ENCODE measurements around the gene ACTN4.
A peak's percentile ranks its signal among the peaks of the same experiment; 100 is the strongest.
"Not testable (repeated sequence)": the region's sequence is repeated elsewhere in the genome, so short reads cannot be mapped to it uniquely, and the experiment has no call there.

Gene ACTN4

DNA sequence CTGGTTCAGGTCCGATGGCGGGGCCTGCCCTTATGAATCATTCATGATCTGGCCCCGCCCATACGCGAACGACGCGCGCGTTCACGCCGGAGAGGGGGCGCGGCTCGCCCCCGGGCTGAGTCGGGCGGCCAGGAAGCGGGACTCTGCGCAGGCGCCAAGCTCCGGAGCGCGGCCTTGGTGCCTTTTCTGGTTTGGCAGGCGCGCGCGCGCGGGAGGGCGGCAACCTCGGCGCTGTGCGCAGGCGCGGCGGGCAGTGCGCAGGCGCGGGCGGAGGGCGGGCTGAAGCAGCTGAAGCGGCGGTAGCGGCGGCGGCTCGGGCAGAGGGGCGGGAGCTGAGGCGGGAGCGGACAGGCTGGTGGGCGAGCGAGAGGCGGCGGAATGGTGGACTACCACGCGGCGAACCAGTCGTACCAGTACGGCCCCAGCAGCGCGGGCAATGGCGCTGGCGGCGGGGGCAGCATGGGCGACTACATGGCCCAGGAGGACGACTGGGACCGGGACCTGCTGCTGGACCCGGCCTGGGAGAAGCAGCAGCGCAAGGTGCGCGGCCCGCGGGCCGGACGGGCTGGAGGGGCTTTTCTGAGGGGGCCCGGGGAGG lies at the start of gene ACTN4:
ACTN4 (plus strand) TSS at position 282 of the 598 bp plus-strand sequence; CDS start at position 379, 97 bp downstream.
- FAIRE-seq: no peak

DNA sequence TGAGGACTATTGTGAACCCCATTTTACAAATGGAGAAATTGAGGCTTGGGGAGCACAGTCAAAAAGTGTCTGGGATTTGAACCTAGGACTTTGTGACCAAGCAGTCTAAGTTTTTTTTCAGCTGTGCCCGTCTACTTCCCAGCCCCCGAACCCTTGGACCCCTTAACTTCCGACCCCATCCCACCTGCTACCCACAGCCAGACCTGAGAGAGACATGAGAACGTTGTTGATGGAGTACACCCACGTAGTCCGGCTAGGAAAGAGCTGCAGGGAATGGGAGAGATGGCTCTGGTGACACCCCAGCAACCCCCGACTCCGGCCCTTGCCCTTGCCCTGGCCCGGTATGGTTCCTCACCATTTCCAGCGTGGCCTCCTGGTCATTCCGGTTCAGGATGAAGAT lies 47.7 kb upstream of the ACTN4 start:
- FAIRE-seq: no peak

DNA sequence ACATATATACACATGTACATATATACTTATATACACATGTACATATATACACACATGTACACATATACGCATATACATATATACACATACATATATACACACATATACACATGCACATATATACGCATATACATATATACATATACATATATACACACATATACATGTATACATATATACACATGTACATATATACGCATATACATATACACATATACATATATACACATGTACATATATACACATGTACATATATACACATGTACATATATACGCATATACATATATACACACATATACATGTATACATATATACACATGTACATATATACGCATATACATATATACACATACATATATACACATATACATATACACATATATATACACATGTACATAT lies 44.6 kb upstream of the ACTN4 start:
- peak; percentile 77 for FAIRE-seq

DNA sequence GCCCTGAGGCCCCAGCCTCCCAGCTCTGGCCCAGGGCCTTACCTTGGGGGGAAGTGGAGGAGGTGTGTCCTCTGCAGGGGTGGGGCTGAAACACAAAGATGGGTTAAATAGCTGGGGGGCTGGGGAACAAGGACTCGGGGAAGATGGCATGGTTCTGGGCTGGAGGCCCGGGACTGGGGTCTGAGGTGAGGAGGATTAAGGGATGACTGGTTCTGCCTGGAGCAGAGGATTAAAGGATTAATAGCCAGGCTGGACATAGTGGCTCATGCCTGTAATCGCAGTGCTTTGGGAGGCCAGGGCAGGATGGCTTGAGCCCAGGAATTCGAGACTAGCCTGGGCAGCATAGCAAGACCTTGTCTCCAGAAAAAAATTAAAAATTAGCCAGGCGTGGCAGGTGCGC lies 41.3 kb upstream of the ACTN4 start:
- no peak for FAIRE-seq

DNA sequence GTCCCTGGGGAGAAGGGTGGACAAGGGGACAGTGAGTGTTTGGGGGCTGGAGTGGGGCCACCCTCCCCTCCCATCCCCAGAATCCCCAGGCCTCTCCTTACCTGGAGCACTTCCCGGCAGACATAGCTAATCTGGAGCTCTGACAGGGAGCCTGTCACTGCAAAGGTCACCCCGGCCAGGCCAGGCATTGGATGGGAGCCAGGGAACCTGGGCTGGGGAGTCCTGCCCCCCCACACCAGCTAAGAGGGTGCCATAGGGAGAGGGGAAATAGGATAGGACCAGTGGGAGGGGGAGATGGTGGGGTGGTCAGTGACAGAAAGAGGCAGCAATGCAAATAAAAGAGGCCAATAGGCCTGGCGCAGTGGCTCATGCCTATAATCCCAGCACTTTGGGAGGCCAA lies 33.2 kb upstream of the ACTN4 start:
- FAIRE-seq: no peak

DNA sequence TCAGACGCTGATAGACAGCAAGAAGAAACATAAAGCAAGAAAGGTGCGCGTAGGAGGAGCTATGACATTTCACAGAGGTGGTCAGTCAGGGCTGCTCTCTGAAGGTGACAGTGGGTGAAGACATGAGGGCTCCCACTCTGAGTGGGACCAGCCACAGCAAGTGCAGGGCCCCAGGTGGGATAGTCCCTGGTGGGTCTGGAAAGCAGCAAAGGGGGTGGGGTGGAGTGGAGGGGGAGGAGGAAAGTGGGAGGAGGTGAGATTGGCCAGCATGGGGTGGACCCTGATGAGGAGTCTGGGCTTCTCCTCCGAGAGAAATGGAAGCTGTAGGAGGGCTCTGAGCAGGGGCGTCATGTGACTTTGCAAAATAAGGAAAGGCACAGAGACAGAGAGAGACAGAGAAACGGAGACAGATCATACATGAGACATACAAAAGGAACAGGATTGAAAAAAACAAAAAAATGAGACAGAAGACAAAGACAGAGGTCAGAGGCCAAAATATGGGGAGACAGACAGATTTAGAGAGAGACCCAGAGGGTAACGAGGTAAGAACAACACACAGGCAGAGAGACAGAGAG lies 32.4 kb upstream of the ACTN4 start:
- FAIRE-seq: no peak

DNA sequence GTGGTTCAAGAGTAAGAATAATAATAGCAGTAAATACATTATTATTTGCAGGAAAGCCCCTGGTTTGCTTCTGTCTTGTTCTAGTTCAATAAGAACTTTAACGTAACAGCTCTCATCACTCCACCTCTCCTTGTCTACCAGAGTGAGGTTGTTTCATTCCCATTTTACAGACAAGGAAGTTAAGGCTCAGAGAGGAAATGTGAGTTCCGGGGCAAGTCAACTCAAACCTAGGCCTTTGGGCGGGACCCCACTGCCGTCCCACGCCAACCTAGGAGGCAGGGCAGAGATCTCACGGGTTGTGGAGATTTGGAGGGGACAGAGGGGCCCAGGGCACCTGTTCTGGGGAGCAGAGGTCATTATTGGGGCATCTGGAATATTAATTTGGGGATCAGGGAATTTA lies 31.2 kb upstream of the ACTN4 start:
- no peak for FAIRE-seq

DNA sequence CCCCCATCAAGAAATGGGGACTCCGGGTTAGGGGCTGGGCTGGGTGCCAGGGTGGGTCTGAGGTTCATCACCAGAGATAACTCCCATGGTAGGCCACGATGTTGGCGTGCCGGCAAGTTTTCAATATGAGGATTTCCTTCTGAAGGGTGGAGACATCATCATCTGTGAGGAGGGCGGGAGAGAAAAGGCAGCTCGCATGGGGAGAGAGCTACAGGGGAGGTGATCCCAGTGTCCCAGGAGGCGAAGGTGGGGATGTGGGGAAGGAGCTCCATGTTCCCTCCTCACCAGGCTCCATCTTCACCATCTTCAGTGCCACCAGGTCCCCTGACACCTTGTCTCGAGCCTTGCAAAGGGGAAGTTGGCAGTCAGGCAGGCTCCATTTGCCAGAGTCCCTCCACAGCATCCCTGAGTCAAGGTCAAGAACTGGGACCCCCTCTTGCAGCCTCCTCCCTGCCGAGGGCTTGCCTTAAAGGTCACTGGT lies 30.1 kb upstream of the ACTN4 start:
- FAIRE-seq: no peak

DNA sequence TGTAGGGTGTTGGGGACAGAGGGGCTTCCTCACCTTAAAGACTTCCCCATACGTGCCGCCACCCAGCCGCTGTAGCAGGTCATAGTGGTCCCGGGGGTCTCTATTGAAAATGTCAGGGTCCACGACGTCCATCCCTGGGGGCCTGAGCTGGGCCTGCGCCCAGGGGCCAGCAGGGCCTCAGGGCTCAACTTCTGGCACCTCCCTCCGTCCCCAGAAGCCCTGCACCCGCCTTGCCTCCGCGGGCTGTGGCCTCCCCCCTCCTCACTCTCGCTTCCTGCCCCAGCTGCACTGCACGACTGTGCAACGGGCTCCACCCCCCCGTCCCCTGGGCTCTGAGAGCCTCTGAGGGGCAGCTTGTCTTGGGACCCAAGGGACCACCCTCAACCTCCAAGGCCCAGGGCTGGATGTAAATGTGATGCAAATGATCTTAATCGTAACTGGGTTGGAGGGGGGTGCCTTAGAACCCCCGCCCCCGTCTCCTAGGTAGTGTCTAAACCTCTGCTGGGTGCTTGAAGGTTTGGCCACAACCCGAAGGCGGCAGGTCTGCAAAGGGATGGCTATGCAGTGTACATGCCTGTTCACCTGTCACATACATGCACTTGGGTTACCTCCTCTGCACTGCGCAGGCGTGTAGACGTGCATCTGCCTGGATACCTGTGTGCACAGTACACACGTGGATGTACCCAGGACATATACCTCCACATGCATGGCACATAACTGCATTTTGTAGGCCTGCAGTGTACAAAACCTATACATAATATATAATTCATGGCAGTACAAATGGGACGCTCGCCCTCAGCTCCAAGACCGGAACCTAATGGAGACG lies 29.5 kb upstream of the ACTN4 start, which contains the start of gene MAP4K1:
MAP4K1 (minus strand) TSS at position 190 of the 826 bp plus-strand sequence; CDS start at position 132, 58 bp downstream.
- FAIRE-seq: no peak

DNA sequence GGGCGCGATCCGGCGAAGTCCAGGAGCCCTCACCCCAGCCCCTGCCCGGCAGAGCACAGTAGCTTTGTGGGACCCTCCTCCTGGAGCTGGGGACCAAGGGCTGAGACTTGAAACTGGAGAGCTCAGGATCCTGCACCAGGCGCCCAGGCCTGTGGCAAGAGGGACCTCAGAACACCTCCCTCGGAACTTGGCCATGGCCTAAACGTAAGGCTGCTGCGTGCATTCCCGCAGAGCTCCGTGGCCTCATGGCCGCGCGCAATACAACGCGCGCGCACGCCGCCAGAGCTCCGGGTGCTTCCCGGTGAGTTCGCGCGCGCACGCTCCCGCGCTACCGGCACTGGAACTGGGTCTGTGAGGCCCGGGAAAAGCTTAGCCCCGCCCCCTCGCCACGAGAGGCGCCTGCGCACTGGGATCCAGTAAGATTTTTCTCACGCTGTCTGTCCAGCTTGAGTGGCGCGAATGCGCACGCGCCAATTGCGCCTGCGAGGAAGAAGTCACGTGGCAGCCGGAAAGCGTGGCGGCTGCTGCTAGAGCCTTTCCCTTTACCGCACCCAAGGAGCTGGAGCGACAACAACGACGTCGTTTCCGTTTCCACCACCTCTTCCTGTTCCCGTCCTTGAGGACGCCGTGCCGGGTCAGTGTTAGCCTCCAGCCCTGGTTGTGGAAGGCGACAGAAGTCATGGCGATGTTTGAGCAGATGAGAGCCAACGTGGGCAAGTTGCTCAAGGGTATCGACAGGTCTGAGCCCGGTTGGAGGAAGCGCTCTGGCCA lies 28.7 kb upstream of the ACTN4 start, which contains the start of gene EIF3K:
EIF3K (plus strand) TSS at position 599 of the 771 bp plus-strand sequence; CDS start at position 680, 81 bp downstream.
- FAIRE-seq: peak; percentile 90

DNA sequence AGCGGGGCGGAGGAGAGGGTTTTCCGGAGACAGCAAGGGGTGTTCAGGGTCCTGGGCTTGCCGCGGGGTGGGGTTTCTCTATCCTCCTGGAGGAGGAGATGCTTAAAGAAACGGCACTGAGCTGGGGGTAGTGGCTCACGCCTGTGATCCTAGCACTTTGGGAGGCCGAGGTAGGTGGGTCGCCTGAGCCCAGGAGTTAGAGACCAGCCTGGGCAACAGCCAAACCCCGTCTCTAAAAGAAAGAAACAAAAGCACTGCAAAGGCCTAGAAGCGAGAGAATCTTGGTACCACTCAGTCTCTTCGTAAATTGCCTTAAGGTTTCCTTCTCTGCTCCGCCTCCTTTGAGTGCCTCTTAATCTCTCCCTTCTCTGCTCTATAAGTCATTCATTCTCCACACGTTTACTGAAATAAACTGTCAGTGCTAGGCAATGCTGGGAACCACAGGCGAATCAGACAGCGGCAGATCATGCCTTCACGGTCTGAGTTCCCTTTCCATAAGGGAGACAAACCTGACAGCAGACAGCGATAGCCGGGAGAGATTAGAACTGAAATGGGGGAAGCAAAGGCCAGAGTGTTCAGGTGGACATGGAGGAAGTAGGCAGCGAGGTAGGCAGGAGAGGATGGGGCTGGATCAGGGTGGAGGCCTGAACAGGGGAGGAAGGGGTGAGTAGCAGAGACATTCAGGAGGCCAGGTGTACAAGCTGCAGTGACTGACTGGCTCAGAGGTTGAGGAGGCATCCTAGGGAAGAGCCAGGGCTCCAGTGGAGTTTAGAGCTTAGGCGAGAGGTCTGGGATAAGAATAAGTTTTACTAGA lies 27.9 kb upstream of the ACTN4 start:
- FAIRE-seq: no peak

DNA sequence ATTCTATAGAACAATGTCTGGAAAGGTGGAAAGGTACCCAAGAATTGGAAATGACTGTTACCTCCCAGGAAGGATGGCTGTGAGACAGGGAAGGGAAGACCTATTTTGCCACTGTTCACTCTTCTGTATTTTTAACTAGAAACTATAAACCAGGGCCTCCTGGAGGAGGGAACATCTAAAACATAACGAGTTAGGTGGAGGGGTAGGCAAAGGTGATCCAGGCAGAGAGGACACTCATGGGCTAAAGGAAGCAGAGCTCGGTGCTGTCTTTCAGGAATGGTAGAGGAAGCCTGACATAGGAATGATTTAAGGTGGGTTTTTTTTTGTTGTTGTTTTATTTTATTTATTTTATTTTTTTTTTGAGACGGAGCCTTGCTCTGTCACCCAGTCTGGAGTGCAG lies 22.6 kb upstream of the ACTN4 start:
- no peak for FAIRE-seq

DNA sequence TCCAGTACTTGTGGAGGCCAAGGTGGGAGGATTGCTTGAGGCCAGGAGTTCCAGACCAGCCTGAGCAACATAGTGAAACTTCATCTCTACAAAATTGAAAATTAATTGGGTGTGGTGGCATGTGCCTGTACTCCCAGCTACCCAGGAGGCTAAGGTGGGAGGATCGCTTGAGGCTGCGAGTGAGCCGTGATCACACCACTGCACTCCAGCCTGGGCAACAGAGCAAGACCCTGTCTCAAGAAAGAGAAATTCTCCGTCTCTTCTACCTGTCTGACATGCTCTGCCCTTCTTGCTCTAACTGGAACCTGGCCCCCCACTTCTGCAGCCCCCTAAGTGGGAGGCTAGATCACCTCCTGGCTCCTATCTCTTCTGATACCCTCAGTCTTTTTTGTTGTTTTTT lies 21.0 kb upstream of the ACTN4 start:
- no peak for FAIRE-seq

DNA sequence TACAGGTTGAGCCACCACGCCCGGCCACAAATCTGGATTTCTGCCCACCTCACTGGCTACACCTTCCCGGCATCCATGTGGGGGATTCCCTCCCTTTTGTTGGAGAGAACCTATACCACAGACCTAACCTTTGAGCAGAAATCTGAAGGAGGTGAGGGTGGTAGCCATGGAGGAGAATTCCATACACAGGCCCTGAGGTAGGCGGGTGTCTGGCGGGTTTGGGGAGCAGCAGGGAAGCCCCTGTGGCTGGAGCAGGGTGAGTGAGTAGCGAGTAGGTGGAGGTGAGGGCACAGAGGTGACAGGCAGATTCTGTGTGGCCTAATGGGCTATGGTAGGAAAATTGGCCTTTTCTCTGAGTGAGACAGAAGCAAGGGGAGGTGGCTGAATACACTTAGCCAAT lies 17.9 kb upstream of the ACTN4 start:
- FAIRE-seq: no peak

DNA sequence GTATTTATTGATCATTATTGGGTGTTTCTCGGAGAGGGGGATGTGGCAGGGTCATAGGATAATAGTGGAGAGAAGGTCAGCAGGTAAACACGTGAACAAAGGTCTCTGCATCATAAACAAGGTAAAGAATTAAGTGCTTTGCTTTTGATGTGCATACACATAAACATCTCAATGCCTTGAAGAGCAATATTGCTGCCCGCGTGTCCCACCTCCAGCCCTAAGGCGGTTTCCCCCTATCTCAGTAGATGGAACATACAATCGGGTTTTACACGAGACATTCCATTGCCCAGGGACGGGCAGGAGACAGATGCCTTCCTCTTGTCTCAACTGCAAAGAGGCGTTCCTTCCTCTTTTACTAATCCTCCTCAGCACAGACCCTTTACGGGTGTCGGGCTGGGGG lies 16.1 kb upstream of the ACTN4 start:
- not testable (repeated sequence) for FAIRE-seq

DNA sequence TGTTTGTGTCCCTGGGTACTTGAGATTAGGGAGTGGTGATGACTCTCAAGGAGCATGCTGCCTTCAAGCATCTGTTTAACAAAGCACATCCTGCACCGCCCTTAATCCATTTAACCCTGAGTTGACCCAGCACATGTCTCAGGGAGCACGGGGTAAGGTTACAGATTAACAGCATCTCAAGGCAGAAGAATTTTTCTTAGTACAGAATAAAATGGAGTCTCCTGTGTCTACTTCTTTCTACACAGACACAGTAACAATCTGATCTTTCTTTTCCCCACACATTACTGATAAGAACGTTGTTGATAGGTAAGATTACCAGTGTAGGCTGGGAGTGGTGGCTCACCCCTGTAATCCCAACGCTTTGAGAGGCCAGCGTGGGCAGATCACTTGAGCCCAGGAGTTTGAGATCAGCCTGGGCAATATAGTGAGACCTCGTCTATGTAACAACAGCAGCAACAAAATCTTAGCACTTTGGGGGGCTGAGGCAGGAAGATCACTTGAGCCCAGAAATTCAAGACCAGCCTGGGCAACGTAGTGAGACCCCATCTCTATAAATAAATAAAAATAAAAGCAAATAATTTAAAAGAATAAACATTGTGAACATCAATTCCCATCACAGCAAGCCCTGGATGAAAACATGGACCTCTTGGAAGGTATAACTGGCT lies 15.5 kb upstream of the ACTN4 start:
- not testable (repeated sequence) for FAIRE-seq

DNA sequence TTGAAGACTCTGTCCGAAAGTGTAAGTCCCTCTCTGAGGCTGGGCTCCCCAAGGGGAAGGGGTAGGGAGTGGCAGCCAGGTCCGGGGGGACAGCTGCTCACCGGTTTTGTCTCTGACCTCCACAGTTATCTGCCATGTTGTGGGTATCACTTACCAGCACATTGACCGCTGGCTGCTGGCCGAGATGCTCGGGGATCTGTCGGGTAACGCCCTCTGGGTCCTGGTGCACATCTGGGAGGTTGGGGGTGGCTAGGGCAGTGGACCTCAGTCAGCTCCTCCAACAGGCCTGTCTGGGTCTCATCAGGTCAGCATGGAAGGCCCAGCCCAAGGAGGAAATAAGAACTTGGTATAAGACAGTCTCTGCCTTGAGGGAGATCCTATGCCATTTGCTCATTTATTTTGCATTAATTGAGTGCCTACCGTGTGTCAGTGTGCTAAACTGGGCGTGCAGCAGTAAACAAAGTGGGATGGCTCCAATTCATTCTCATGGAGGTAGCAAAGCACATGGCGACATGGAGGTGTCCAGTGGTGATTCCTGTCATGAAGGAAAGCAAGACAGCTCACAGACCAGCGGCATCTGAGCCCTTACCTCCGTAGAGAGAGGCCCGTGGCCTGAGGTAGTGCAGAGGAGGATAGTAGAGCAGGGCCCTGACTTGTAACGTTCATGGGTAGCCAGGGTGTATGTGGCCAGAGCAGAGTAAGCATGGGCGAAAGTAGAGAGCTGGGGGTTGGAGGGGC lies 14.8 kb upstream of the ACTN4 start:
- no peak for FAIRE-seq

DNA sequence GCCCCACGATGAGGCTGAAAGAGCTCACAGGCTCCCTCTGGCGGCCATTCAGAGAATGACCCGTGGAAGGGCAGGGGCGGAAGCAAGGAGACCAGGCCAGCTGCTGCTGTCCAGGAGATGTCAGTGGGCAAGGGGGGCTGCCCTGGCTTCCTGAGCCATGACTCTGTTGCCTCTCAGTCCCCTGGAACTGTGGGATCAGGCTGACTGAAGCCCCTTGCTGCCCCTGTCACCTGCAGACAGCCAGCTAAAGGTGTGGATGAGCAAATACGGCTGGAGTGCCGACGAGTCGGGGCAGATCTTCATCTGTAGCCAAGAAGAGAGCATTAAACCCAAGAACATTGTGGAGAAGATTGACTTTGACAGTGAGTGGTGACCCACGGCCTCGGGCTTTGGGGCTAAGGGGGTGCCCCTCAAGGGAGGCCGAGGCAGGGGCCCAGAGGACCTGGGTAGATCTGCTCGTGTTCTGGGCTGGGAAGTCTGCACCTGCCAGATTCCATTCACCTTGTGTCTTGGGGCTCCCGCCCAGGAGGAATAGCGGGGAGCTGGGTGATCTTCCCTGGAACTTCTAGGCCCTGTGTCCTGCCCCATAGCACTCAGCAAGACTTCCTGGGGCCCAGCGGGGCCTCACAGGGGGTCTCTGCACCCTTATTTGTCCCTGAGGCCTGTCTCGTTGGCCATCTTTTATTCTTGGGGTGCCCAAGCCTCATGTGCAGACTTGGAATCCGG lies 12.5 kb upstream of the ACTN4 start:
- FAIRE-seq: no peak

DNA sequence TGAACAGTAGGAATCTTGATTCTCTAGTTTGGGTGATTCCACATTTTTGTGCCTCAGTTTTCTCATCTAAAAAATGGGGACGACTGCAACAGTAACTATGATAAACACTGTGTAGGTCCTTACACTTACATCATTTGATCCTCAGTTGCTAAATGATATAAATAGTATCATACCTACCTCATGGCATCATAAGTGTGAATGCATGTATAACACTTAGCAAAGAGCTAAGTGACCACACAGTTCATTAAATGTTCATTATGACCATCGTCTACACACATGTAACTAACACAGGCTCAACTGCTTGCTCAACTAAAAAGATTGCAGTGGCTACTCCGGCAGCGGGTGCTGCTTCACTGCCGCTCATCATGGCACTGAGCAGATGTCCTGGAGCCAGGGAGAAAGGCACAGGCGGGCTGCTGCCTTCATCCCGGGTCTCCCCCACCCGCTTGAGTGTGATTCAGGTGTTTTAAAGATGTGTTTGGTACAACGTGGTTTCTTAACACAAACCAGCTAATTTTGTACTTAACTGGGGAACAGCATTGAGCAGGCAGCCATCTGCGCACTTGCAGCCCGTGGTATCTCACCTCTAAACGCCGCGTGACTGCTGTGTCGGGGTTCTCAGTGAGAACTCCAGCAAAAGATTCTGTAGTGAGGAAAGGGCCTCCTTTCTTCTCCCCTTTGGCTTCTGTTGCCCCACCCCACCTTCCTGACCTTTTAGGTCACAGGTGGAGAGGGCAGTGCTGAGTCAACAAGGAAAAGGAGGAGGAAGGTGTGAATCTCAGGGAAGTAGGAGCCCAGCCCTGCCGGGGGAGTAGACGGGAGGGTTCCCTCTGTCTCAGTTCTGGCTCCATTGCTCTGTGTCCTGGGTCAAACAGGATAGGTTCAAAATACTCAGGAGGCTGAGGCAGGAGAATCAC lies 11.7 kb upstream of the ACTN4 start:
- no peak for FAIRE-seq
